Measurements from ENCODE around the gene ZMAT3. TPM values are rescaled to one million over a fixed set of nuclear protein-coding genes. Genes with fewer than 3 reads are reported as not detected.
"Not testable (repeated sequence)": the region's sequence is repeated elsewhere in the genome, so short reads cannot be mapped to it uniquely, and the experiment has no call there.

ZMAT3 gene, protein sequence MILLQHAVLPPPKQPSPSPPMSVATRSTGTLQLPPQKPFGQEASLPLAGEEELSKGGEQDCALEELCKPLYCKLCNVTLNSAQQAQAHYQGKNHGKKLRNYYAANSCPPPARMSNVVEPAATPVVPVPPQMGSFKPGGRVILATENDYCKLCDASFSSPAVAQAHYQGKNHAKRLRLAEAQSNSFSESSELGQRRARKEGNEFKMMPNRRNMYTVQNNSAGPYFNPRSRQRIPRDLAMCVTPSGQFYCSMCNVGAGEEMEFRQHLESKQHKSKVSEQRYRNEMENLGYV
- total RNA-seq, result 10 to 100 TPM; 14.2 to 14.9 TPM
- long read RNA-seq, full-length matches to known transcripts, result 1 of 17 reads
- long read RNA-seq, partial matches to known transcripts, result 11 of 17 reads
- long read RNA-seq, other reads (novel, unspliced or antisense), result 5 of 17 reads

GRCh38 chr3:179071323-179072099 is at the start of gene ZMAT3:
Gene ZMAT3, minus strand, starts transcription at chr3:179071809. Its CDS starts 4,057 bp downstream, at chr3:179067752.
- DNase-seq (peak; percentile 86 to 90), ATAC-seq (peak; percentile 99)
- intact Hi-C loops (cut with DNase I, micrococcal nuclease), result no loop called here

GRCh38 chr3:179116816-179117215 is 45.2 kb upstream of the ZMAT3 start:
- intact Hi-C loops (cut with DNase I, micrococcal nuclease), result no loop called here
- DNase-seq (no peak), ATAC-seq (no peak)

DNA sequence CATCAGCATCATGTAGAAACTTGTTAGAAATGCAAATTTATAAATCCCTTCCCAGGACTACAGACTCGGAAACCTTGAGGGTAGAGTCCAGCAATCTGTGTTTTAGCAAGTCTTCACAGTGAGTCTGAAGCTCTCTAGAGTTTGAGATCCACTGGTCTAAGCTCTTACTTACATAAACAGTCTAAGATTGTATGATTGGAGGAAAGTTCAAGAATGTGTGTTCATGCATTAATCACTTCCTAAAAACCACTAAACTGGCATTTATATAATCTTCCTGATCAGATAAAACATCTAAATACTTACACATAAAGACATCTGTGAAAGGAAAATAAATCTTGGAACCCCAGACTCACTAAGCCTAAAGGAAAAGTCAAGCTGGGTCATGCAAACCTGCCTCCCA is 43.8 kb upstream of the ZMAT3 start:
- ATAC-seq; DNase-seq; intact Hi-C loops (cut with DNase I, micrococcal nuclease): not testable (repeated sequence)

DNA sequence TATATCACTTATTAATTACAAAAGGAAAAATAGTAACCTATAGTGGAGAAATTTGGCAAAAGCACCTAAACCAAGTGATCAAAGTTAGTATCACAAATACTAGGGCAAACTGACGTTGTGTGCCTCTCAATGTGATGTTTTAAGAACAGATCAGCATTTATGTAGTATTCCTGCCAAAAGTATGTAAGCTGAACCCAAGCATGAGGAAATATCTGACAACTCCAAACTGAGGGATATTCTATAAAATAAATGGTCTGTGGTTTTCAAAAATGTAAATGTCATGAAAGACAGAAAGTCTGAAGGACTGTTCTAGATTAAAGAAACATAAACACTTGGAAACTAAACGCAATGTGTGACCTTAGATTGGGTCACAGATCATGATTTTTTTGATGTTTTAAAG is 42.3 kb upstream of the ZMAT3 start:
- ATAC-seq, result no peak
- intact Hi-C loops (cut with DNase I, micrococcal nuclease), result no loop called here
- no peak for DNase-seq

GRCh38 chr3:179108086-179108485 is 36.5 kb upstream of the ZMAT3 start:
- no peak for ATAC-seq
- intact Hi-C loops (cut with DNase I, micrococcal nuclease), result no loop called here
- DNase-seq, result no peak

- DNase-seq (no peak), ATAC-seq (no peak)
- intact Hi-C loops (cut with DNase I, micrococcal nuclease), result no loop called here
These were observed 36.0 kb upstream of the ZMAT3 start for GRCh38 chr3:179107617-179108016.

DNA sequence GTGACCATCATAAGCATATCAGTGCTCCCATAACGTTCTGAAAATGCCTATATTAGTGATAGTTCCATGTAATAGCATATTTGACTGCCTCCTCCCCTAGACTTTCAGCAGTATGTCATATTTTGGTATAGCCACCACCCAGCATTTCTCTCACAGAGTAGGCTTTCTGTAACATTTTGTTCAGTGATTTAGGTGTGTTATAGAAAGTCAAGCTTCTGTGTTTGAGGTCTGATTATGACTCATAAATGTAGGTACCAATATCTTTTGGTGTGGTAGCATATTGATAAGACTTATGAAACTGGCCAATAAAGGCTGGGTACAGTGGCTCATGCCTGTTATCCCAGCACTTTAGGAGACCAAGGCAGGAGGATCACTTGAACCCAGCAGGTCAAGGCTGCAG is 34.3 kb upstream of the ZMAT3 start:
- intact Hi-C loops (cut with DNase I, micrococcal nuclease), result no loop called here
- no peak for ATAC-seq
- DNase-seq, result no peak

DNA sequence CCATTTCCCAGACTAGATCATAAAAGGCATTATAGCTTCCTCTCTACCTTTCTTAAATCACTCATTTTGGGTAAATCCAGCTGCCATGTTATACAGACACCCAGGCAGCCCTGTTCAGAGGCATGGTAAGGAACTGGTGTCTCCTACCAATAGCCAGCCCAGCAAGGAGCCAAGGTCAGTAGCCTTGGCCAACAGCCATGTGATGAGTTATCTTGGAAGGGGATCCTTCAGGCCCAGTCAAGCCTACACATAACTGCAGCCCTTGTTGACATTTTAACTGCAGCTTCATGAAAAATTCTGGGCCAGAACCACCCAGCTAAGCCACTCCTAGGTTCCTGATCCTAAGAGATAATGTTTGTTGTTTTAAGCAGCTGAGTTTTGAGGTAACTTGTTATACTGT is 29.0 kb upstream of the ZMAT3 start:
- DNase-seq, result no peak
- no peak for ATAC-seq
- intact Hi-C loops (cut with DNase I, micrococcal nuclease), result no loop called here

- intact Hi-C loops (cut with DNase I, micrococcal nuclease), result no loop called here
- ATAC-seq, result no peak
- no peak for DNase-seq
These were observed 26.9 kb upstream of the ZMAT3 start for GRCh38 chr3:179098388-179099077.

GRCh38 chr3:179093807-179094206 is 22.2 kb upstream of the ZMAT3 start:
- no peak for DNase-seq
- ATAC-seq, result no peak
- intact Hi-C loops (cut with DNase I, micrococcal nuclease), result no loop called here

- ATAC-seq (no peak), DNase-seq (no peak)
- intact Hi-C loops (cut with DNase I, micrococcal nuclease), result no loop called here
These were observed 19.5 kb upstream of the ZMAT3 start for GRCh38 chr3:179091113-179091512.

- no peak for ATAC-seq
- intact Hi-C loops (cut with DNase I, micrococcal nuclease), result no loop called here
- no peak for DNase-seq
These were observed 16.7 kb upstream of the ZMAT3 start for GRCh38 chr3:179088306-179088705.

- intact Hi-C loops (cut with DNase I, micrococcal nuclease), result no loop called here
- no peak for DNase-seq
- no peak for ATAC-seq
These were observed 12.4 kb upstream of the ZMAT3 start for GRCh38 chr3:179083977-179084376.

DNA sequence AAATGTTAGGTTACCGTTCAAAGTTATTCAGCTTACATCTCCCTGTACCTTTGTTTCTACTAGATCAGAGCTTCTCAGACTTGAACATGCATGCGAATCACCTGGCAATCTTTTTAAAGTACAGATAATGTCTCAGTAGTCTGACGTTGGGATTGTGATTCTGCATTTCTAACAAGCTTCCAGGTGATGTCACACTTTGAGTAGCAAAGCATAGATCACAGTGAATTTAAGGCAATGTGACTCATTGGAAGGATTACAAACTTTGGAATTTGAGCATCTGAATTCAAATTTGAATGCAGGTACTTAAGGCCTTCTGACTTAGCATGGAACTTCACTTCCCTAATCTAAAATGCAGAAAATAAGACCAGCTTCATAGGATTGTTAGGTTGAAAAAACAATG is 10.8 kb upstream of the ZMAT3 start:
- ATAC-seq, result no peak
- intact Hi-C loops (cut with DNase I, micrococcal nuclease), result no loop called here
- DNase-seq, result no peak

- no peak for ATAC-seq
- intact Hi-C loops (cut with DNase I, micrococcal nuclease), result no loop called here
These were observed 10.3 kb upstream of the ZMAT3 start for GRCh38 chr3:179081885-179082284.

GRCh38 chr3:179079537-179079936 is 7.9 kb upstream of the ZMAT3 start:
- DNase-seq, result no peak
- intact Hi-C loops (cut with DNase I, micrococcal nuclease), result no loop called here
- no peak for ATAC-seq

More at GRCh38 chr3:179081885-179082284, 10.3 kb upstream of the ZMAT3 start:
- no peak for DNase-seq

DNA sequence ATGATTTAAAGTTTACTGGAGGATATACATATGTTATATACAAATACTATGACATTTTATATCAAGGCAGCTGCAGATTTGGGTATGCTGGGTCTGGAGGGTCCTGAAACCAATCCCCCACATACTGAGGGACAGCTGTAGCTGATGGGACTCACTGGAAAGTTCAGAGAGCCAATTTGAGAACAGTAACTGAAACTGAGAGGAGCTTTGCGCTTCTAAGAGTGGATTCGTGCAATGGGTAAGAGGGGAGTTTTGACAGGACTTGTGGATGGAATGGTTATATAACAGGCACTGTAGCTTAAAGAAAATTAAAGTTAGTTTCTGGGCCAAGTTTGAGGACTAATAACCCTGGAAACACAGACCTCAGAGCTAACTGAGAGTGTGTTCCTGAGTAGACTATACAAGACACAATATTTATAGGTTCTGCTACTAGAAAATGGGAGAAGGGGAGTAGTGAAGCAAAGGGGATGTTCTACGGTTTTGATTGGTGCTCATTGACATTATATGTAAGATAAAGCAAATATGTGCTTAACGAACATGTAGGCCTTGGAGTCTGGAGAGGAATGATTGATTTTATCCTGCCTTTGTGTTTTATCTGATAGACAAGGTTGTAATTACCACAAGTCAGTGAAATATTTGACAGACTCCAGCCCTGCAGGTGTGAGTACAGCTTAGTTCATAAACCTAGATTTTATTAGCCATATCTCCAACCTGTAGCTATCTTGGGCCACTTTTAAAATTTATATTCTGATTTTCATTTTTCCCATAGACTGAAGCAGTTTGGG is 4.8 kb upstream of the ZMAT3 start:
- DNase-seq (no peak), ATAC-seq (no peak)
- intact Hi-C loops (cut with DNase I, micrococcal nuclease), result no loop called here

- DNase-seq (no peak), ATAC-seq (no peak)
- intact Hi-C loops (cut with DNase I, micrococcal nuclease), result no loop called here
These were observed 3.0 kb upstream of the ZMAT3 start for GRCh38 chr3:179074656-179075055.

DNA sequence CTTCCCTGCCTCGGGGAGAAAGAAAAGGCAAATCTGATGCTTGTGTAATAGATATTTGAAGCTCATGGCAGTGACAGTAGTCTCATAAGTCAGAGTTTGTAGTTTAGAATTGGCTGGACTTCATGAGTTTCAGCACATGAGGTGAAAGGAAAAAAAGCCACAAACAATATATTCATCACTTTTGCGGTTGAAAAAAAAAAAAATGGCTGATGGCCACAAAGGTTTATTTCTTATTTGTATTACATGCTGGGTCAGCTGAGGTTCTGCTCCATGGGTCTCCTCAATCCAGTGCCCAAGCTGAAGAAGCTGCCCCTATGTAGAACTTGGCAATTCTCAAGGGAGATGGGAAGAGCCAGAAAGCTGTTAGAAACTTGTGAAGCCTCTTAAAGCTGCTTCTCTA is 2.2 kb upstream of the ZMAT3 start:
- intact Hi-C loops (cut with DNase I, micrococcal nuclease), result no loop called here
- ATAC-seq, result no peak
- no peak for DNase-seq
